ENCODE data around the gene DLG5. TPM values are rescaled to one million over a fixed set of nuclear protein-coding genes. Genes with fewer than 3 reads are reported as not detected.
A peak's percentile ranks its signal among the peaks of the same experiment; 100 is the strongest.

The DLG5 gene
- total RNA-seq, 1 donor from 2014 or later, result 60.5 TPM

- H3K27ac Mint-ChIP-seq (ENCODE audit: unreplicated experiment), result no peak overlapping the region
- peaks cover 43% of the 10 kb centered on the region for H3K4me1 Mint-ChIP-seq (ENCODE audit: low read depth)
- no peaks in the 10 kb centered on the region for H3K9me3 Mint-ChIP-seq (ENCODE audit: low read depth)
- no peak for TF ChIP-seq CTCF (IDR thresholded peaks at IDR 0.05)
- H3K36me3 Mint-ChIP-seq (ENCODE audit: low read depth), result no peaks in the 10 kb centered on the region
- no peak overlapping the region for H3K4me3 Mint-ChIP-seq (ENCODE audit: unreplicated experiment)
- DNase-seq (ENCODE audit: low spot score), result no peak
- H3K27me3 Mint-ChIP-seq (ENCODE audit: low read depth), result no peaks in the 10 kb centered on the region
These were observed 6.1 kb downstream of the DLG5 start for GRCh38 chr10:77920495-77920894.

GRCh38 chr10:77919713-77920108 is 6.8 kb downstream of the DLG5 start:
- Mint-ChIP-seq H3K4me1 (ENCODE audit: low read depth) (peaks cover 38% of the 10 kb centered on the region), H3K36me3 (ENCODE audit: low read depth) (no peaks in the 10 kb centered on the region), H3K9me3 (ENCODE audit: low read depth) (no peaks in the 10 kb centered on the region), H3K4me3 (ENCODE audit: unreplicated experiment) (no peak overlapping the region), H3K27ac (ENCODE audit: unreplicated experiment) (peak overlapping the region; percentile 11), H3K27me3 (ENCODE audit: low read depth) (no peaks in the 10 kb centered on the region)
- no peak for DNase-seq (ENCODE audit: low spot score)
- TF ChIP-seq CTCF (IDR thresholded peaks at IDR 0.05), result no peak

GRCh38 chr10:77915319-77916105 is 11.0 kb downstream of the DLG5 start:
- Mint-ChIP-seq H3K4me1 (ENCODE audit: low read depth) (peaks cover 28% of the 10 kb centered on the region), H3K27ac (ENCODE audit: unreplicated experiment) (peak overlapping the region; percentile 2), H3K9me3 (ENCODE audit: low read depth) (no peaks in the 10 kb centered on the region), H3K27me3 (ENCODE audit: low read depth) (no peaks in the 10 kb centered on the region), H3K36me3 (ENCODE audit: low read depth) (no peaks in the 10 kb centered on the region), H3K4me3 (ENCODE audit: unreplicated experiment) (no peak overlapping the region)
- TF ChIP-seq CTCF (IDR thresholded peaks at IDR 0.05), result no peak
- DNase-seq (ENCODE audit: low spot score), result no peak

DNA sequence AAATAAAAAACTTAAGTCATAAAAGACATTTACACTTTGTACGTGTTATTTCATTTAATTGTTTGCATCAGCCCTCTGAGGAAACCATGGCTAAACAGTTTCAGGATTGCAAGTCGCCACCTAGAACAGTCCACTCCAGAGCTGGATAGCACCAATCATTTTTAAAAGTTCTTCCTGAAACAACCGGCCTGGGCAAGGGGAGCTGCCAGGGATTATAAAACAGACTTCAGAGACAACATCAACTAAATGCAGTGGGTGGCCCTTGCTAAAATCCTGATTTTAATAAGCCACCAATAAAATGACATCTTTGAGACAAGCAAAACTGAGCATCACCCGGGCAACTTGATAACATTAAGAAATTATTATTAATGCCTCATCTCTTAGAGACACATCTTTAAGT is 13.5 kb downstream of the DLG5 start:
- DNase-seq (ENCODE audit: low spot score), result no peak
- Mint-ChIP-seq H3K36me3 (ENCODE audit: low read depth) (no peaks in the 10 kb centered on the region), H3K9me3 (ENCODE audit: low read depth) (no peaks in the 10 kb centered on the region), H3K4me3 (ENCODE audit: unreplicated experiment) (no peak overlapping the region), H3K27ac (ENCODE audit: unreplicated experiment) (no peak overlapping the region), H3K27me3 (ENCODE audit: low read depth) (no peaks in the 10 kb centered on the region), H3K4me1 (ENCODE audit: low read depth) (peaks cover 26% of the 10 kb centered on the region)
- no peak for TF ChIP-seq CTCF (IDR thresholded peaks at IDR 0.05)

GRCh38 chr10:77912576-77912975 is 14.0 kb downstream of the DLG5 start:
- Mint-ChIP-seq H3K27ac (ENCODE audit: unreplicated experiment) (no peak overlapping the region), H3K4me1 (ENCODE audit: low read depth) (peaks cover 29% of the 10 kb centered on the region), H3K36me3 (ENCODE audit: low read depth) (no peaks in the 10 kb centered on the region), H3K27me3 (ENCODE audit: low read depth) (no peaks in the 10 kb centered on the region), H3K4me3 (ENCODE audit: unreplicated experiment) (no peak overlapping the region), H3K9me3 (ENCODE audit: low read depth) (no peaks in the 10 kb centered on the region)
- no peak for TF ChIP-seq CTCF (IDR thresholded peaks at IDR 0.05)
- DNase-seq (ENCODE audit: low spot score), result no peak
